Stomach smooth muscle (tissue), 2 donors: ENCODE data around the gene FAM181B.
A peak's percentile ranks its signal among the peaks of the same experiment; 100 is the strongest.

Source experiments
- H3K27ac ChIP-seq: one replicate; pipeline ENCODE4 v1.7.0; 2013; ENCODE audit warnings: mild to moderate bottlenecking, low read length, inconsistent platforms
- H3K27me3 ChIP-seq, 2 donors: one replicate each; pipeline ENCODE4 v1.7.0; 2013; ENCODE audit warnings: low read length in 2 of 2; ENCODE audit not compliant: insufficient read depth in 2 of 2, control insufficient read depth in 1 of 2
- H3K36me3 ChIP-seq, 2 donors: one replicate each; pipeline ENCODE4 v1.7.0; 2013; ENCODE audit warnings: low read length in 2 of 2; ENCODE audit not compliant: control insufficient read depth in 2 of 2, insufficient read depth in 2 of 2
- H3K4me1 ChIP-seq: one replicate; pipeline ENCODE4 v1.7.0; 2013; ENCODE audit warnings: low read length; ENCODE audit not compliant: control insufficient read depth, insufficient read depth
- H3K4me3 ChIP-seq, 2 donors: one replicate each; pipeline ENCODE4 v1.7.0; 2013; ENCODE audit warnings: low read length in 2 of 2
- H3K9ac ChIP-seq, 2 donors: one replicate each; pipeline ENCODE4 v1.7.0; 2013; ENCODE audit warnings: low read length in 2 of 2, mild to moderate bottlenecking in 1 of 2
- H3K9me3 ChIP-seq, 2 donors: one replicate each; pipeline ENCODE4 v1.7.0; 2013; ENCODE audit warnings: low read length in 2 of 2; ENCODE audit not compliant: control insufficient read depth in 2 of 2
- donor health status: healthy.
- donor health status: Pancreatic carcinoma.

FAM181B gene

GRCh38 chr11:82732734-82733443 lies 775 bp downstream of the FAM181B start:
- Histone ChIP-seq H3K9ac (no peak overlapping the region), H3K4me3 (peak overlapping the region in 1 of 2 donors; percentile 72), H3K36me3 (no peaks in the 10 kb centered on the region), H3K4me1 (peaks cover 2% of the 10 kb centered on the region), H3K27me3 (peaks cover 11 to 33% of the 10 kb centered on the region in 2 donors), H3K9me3 (no peaks in the 10 kb centered on the region), H3K27ac (no peak overlapping the region)

GRCh38 chr11:82732348-82732733 lies 1.3 kb downstream of the FAM181B start:
- Histone ChIP-seq H3K36me3 (no peaks in the 10 kb centered on the region), H3K4me1 (peaks cover 2% of the 10 kb centered on the region), H3K27me3 (peaks cover 11 to 33% of the 10 kb centered on the region in 2 donors), H3K9ac (no peak overlapping the region), H3K9me3 (no peaks in the 10 kb centered on the region), H3K4me3 (peak overlapping the region in 1 of 2 donors; percentile 72), H3K27ac (no peak overlapping the region)

- H3K4me1 ChIP-seq, result peaks cover 2% of the 10 kb centered on the region
- H3K27ac ChIP-seq, result no peak overlapping the region
- H3K36me3 ChIP-seq, result no peaks in the 10 kb centered on the region
- peaks cover 11 to 35% of the 10 kb centered on the region in 2 donors for H3K27me3 ChIP-seq
- no peaks in the 10 kb centered on the region for H3K9me3 ChIP-seq
- no peak overlapping the region for H3K9ac ChIP-seq
- no peak overlapping the region for H3K4me3 ChIP-seq
Observed at GRCh38 chr11:82731691-82732277, 1.9 kb downstream of the FAM181B start.

GRCh38 chr11:82730754-82731153 lies 2.9 kb downstream of the FAM181B start:
- Histone ChIP-seq H3K9me3 (no peaks in the 10 kb centered on the region), H3K27me3 (peaks cover 11 to 35% of the 10 kb centered on the region in 2 donors), H3K36me3 (no peaks in the 10 kb centered on the region), H3K4me1 (peaks cover 2% of the 10 kb centered on the region), H3K4me3 (no peak overlapping the region), H3K27ac (no peak overlapping the region), H3K9ac (no peak overlapping the region)

- Histone ChIP-seq H3K36me3 (no peaks in the 10 kb centered on the region), H3K9ac (no peak overlapping the region), H3K4me1 (peaks cover 2% of the 10 kb centered on the region), H3K27ac (no peak overlapping the region), H3K27me3 (peaks cover 11 to 35% of the 10 kb centered on the region in 2 donors), H3K9me3 (no peaks in the 10 kb centered on the region), H3K4me3 (no peak overlapping the region)
Observed at GRCh38 chr11:82730286-82730685, 3.4 kb downstream of the FAM181B start.

GRCh38 chr11:82724026-82724425 lies 9.6 kb downstream of the FAM181B start:
- H3K9me3 ChIP-seq, result no peaks in the 10 kb centered on the region
- peaks cover 2 to 3% of the 10 kb centered on the region in 2 donors for H3K27me3 ChIP-seq
- H3K4me3 ChIP-seq, result no peak overlapping the region
- H3K9ac ChIP-seq, result no peak overlapping the region
- no peaks in the 10 kb centered on the region for H3K4me1 ChIP-seq
- no peak overlapping the region for H3K27ac ChIP-seq
- H3K36me3 ChIP-seq, result no peaks in the 10 kb centered on the region

- peaks cover 2 to 3% of the 10 kb centered on the region in 2 donors for H3K27me3 ChIP-seq
- H3K27ac ChIP-seq, result no peak overlapping the region
- H3K4me1 ChIP-seq, result peaks cover 4% of the 10 kb centered on the region
- H3K36me3 ChIP-seq, result no peaks in the 10 kb centered on the region
- H3K9ac ChIP-seq, result no peak overlapping the region
- no peak overlapping the region for H3K4me3 ChIP-seq
- no peaks in the 10 kb centered on the region for H3K9me3 ChIP-seq
Observed at GRCh38 chr11:82722231-82722630, 11.4 kb downstream of the FAM181B start.

- Histone ChIP-seq H3K9ac (no peak overlapping the region), H3K4me1 (peaks cover 4% of the 10 kb centered on the region), H3K36me3 (no peaks in the 10 kb centered on the region), H3K27me3 (peaks cover 0 to 3% of the 10 kb centered on the region in 2 donors), H3K27ac (no peak overlapping the region), H3K9me3 (no peaks in the 10 kb centered on the region), H3K4me3 (no peak overlapping the region)
Observed at GRCh38 chr11:82720267-82721065, 13.2 kb downstream of the FAM181B start.

GRCh38 chr11:82719361-82720105 lies 14.1 kb downstream of the FAM181B start:
- Histone ChIP-seq H3K4me1 (peaks cover 4% of the 10 kb centered on the region), H3K36me3 (no peaks in the 10 kb centered on the region), H3K27ac (no peak overlapping the region), H3K4me3 (no peak overlapping the region), H3K9ac (no peak overlapping the region), H3K27me3 (peaks cover 0 to 6% of the 10 kb centered on the region in 2 donors), H3K9me3 (no peaks in the 10 kb centered on the region)

- H3K36me3 ChIP-seq, result no peaks in the 10 kb centered on the region
- no peak overlapping the region for H3K9ac ChIP-seq
- H3K4me3 ChIP-seq, result no peak overlapping the region
- H3K27ac ChIP-seq, result no peak overlapping the region
- no peaks in the 10 kb centered on the region for H3K9me3 ChIP-seq
- peaks cover 0 to 6% of the 10 kb centered on the region in 2 donors for H3K27me3 ChIP-seq
- peaks cover 4% of the 10 kb centered on the region for H3K4me1 ChIP-seq
Observed at GRCh38 chr11:82718821-82719220, 14.8 kb downstream of the FAM181B start.
